Measurements from ENCODE around the gene PDCD1LG2.

PDCD1LG2 gene

DNA sequence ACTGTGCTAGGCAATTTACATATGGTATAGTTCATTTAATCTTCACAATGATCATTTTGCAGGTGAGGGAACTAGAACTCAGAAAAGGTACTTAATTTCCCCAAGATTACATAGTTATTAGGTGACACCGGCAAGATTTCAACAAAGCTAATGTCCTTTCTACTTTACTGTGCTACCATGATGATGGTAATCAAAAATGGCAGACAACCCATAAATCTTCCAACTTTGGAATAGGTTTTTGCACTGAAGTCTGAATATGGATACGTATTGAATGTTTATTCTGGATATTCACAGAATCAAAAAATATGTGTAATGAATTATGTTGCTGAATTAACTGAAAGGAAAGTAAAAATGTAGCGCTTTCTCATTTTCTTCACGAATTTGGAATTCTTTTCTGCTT lies 13.8 kb downstream of the PDCD1LG2 start:
- Mint-ChIP-seq H3K4me1 (ENCODE audit: low read depth in 2 of 2) (peaks cover under 1 to 2% of the 10 kb centered on the region in 2 donors), H3K4me3 (no peak overlapping the region), H3K36me3 (ENCODE audit: insufficient read depth) (no peaks in the 10 kb centered on the region), H3K27ac (no peak overlapping the region), H3K27me3 (no peaks in the 10 kb centered on the region), H3K9me3 (no peaks in the 10 kb centered on the region)
- no peak for ATAC-seq (replicated peaks)
- DNase-seq = no peak

DNA sequence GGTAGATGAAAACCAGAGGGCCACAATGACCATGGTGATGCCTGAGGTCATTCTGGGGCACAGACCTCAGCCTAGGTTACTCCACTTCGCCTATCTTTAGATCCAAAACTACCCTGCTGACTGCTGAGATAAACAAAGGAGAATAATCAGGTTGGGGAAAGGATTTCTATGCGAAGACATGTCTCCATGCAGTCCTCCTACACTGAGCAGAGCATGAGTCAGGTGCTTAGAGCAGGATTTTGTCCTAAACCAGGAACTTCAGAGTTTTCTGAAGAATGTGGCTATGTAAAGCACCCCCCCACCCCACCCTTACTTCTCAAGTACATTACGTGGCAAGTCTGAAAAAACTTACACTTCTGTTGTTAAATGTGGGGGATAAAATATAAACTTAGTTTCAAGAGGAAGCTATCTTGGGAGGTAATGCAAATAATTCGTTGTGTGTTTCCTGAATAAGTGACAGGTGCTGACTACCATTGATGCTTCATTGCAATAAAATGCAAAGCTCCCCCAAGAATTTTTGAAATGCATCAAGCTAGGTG lies 19.4 kb downstream of the PDCD1LG2 start:
- Mint-ChIP-seq H3K4me3 (no peak overlapping the region), H3K36me3 (ENCODE audit: insufficient read depth) (no peaks in the 10 kb centered on the region), H3K27me3 (no peaks in the 10 kb centered on the region), H3K4me1 (ENCODE audit: low read depth in 2 of 2) (peaks cover 11 to 15% of the 10 kb centered on the region in 2 donors), H3K9me3 (no peaks in the 10 kb centered on the region), H3K27ac (no peak overlapping the region)
- no peak for ATAC-seq (replicated peaks)
- DNase-seq = no peak

DNA sequence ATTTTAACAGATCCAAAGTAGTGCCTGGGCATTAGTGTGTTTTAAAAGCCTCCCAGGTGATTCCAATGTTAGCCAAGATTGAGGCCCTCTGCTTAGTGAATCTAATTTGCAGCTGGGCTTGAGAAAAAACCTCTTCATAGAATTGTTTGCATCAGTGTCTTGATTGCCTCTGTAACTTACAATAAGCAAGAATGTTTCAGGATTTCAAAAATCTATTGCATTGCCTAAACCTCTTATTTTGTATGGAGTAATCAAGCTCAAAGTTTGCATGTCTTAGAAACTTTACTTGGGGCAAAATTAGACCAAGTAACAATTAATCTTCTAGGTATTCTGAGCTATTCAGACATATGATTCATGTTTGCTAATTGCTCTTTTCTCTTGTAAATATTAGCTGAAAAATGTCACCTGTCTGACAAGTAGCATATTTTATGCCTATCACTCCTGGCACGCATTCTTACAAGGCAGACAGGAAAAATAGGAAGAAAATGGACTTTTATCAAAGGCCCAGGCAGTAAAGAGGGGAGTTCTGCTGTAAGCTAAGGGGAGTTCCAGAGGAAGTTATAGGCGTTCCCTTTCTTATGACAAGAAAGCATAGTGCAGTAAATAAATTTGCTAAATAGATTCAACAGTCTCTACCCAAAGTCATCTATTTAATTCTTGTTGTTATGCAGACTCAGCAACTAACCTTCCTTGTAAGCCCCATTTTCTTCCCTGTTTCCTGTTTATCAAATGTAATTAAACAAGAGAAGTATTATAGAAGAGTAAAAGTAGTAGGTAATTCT lies 21.0 kb downstream of the PDCD1LG2 start:
- ATAC-seq (replicated peaks) (peak; percentile 71), DNase-seq (no peak)
- H3K4me3 Mint-ChIP-seq = no peak overlapping the region
- H3K27ac Mint-ChIP-seq = peak overlapping the region in 1 of 2 donors; percentile 1
- H3K9me3 Mint-ChIP-seq = no peaks in the 10 kb centered on the region
- no peaks in the 10 kb centered on the region for H3K27me3 Mint-ChIP-seq
- H3K4me1 Mint-ChIP-seq (ENCODE audit: low read depth in 2 of 2) = peaks cover 11 to 15% of the 10 kb centered on the region in 2 donors
- H3K36me3 Mint-ChIP-seq (ENCODE audit: insufficient read depth) = no peaks in the 10 kb centered on the region

DNA sequence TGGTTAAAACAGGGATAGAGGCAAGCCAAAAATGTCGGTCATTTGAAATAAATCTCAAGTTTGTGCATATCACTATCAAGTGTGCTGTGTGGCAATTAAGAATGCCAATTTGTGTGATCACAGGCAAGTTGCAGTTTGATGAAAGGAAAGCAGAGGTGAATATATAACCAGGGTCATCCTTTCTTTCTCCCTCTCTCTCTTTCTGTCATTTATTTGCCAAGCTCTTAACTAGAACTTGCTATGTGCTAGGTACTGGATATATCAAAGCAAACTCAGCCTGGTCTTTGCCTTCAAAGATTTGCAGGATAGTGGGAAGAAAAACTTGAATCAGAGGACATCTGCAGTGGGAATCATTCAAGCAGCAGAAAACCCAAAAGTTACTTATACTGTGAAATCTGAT lies 22.0 kb downstream of the PDCD1LG2 start:
- Mint-ChIP-seq H3K4me3 (no peak overlapping the region), H3K9me3 (no peaks in the 10 kb centered on the region), H3K27me3 (no peaks in the 10 kb centered on the region), H3K4me1 (ENCODE audit: low read depth in 2 of 2) (peaks cover 11 to 15% of the 10 kb centered on the region in 2 donors), H3K36me3 (ENCODE audit: insufficient read depth) (no peaks in the 10 kb centered on the region), H3K27ac (no peak overlapping the region)
- ATAC-seq (replicated peaks) = no peak
- no peak for DNase-seq

DNA sequence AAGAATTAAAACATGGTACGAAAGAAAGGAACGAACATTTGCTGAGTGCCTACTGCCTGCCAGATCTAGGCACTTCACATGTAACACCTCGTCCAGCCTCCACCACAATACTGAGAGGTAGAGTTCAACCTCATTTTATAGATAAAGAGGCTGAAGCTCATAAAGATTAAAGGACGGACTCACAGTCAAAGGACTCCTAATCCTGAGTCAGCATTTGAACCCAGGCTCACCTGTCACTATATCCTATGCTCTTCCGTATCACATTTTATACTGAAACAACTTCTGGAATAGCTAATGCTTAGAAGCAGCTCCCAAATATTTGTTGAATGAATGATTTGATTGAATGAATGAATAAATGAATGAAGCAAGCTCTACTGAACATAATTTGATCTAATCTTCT lies 22.5 kb downstream of the PDCD1LG2 start:
- no peak overlapping the region for H3K4me3 Mint-ChIP-seq
- DNase-seq (no peak), ATAC-seq (replicated peaks) (no peak)
- H3K4me1 Mint-ChIP-seq (ENCODE audit: low read depth in 2 of 2) = peaks cover 11 to 15% of the 10 kb centered on the region in 2 donors
- no peaks in the 10 kb centered on the region for H3K9me3 Mint-ChIP-seq
- H3K27me3 Mint-ChIP-seq = no peaks in the 10 kb centered on the region
- no peaks in the 10 kb centered on the region for H3K36me3 Mint-ChIP-seq (ENCODE audit: insufficient read depth)
- H3K27ac Mint-ChIP-seq = no peak overlapping the region

DNA sequence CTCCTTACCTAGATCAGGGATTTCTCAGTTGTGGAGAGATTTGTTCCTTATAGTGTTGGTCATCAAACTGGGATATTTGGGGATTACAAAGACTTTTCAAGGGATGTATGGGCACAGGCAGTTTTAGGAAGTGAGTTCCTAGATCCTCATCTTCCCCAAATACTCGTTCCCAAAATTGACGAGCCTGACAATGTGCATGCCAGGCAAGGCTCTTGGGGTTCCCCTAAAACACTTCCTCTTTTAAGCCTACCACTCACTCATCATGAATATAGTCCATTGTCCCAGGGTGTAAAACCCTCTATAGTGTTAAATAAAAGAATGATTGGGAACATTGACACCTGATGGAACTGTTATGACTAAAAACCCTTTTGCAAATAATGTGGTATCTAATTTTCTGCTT lies 26.4 kb downstream of the PDCD1LG2 start:
- Mint-ChIP-seq H3K27ac (no peak overlapping the region), H3K4me3 (no peak overlapping the region)
- ATAC-seq (replicated peaks) = no peak

DNA sequence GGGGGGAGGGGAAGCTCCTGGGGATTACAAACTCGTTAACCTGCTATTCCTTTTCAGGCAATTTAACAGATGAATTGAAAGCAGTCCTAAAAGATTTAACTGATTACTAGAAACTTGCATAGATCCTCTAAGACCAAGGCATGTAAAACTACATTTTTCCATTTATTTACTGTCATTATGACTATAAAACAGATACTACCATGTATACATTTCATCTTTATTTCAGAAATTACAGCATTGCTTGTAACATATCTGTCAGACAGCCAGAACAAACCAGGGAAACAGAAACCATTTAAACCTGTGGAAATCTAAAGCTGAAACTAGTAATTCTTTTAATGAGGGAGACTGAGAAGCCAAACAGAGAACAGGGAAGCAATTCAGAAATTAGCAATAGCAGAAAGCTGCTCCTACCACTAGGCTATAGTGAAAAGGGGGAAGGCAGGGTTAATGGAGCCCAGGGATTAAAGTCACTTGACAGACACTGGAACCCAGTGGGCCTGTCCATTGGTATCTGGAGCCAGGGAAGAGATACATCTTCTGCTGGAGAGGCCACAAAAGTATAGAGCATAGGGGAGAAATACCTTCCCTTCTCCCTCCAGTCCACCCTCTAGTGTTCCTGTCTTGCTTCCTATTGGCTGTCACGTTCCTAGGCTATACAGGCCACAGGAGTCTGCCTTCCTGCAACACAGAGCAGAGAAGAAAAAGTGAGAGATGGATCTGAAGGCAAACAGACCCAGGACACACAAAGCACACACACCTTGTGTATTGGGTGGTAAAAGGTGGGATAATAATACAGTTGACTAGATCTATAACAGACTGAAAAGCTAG lies 33.8 kb downstream of the PDCD1LG2 start:
- H3K27ac Mint-ChIP-seq = no peak overlapping the region
- ATAC-seq (replicated peaks) (no peak), DNase-seq (no peak)
- H3K4me1 Mint-ChIP-seq (ENCODE audit: low read depth in 2 of 2) = no peaks in the 10 kb centered on the region
- no peaks in the 10 kb centered on the region for H3K36me3 Mint-ChIP-seq (ENCODE audit: insufficient read depth)
- H3K9me3 Mint-ChIP-seq = no peaks in the 10 kb centered on the region
- H3K27me3 Mint-ChIP-seq = no peaks in the 10 kb centered on the region
- H3K4me3 Mint-ChIP-seq = no peak overlapping the region

More for the DNA sequence above, 26.4 kb downstream of the PDCD1LG2 start:
- DNase-seq = no peak
- Mint-ChIP-seq H3K9me3 (no peaks in the 10 kb centered on the region), H3K4me1 (ENCODE audit: low read depth in 2 of 2) (peaks cover 5 to 6% of the 10 kb centered on the region in 2 donors), H3K27me3 (no peaks in the 10 kb centered on the region), H3K36me3 (ENCODE audit: insufficient read depth) (no peaks in the 10 kb centered on the region)

DNA sequence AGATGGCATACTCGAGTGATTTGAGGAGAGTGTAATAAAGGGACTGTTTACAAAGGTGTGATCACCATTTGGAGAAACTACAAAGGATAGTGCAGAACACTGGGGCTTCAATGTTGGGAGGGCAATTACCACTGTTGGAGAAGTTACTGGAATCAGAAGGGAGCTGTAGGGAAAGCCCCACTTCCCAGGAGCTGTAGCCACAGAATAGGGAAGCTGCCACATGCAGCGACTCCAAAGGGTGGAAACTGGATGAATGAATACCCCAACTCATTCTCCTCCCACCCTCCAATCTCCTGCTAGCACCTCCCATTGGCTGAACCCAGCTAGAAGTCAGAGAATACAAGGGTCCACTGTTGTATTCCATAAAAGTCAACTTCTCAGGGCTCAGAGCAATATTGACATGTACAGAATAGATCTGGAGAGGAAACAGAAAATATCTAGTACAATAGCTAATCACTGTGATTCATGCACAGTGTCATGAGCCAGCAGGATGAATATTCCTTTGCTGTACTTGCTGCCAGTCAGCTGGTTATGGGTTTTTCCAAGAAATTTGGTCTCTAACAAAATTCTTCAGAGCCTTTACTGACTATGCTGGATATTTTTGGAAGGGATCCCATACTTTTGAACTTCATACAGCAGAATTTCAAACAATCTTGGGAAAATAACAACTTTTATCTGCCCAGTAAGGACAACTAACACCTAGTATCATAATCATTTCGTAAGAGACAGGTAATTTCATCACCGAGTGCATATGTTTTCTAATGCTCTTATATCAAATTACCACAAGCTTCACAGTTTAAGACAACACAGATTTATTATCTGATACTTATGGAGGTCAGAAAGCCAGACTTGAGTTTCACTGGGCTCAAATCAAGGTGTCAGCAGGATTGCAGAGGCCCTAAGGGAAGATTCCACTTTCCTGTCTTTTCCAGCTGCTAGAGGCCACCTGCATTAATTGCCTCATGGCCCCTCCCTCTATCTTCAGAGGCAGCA lies 39.6 kb downstream of the PDCD1LG2 start:
- Mint-ChIP-seq H3K9me3 (no peaks in the 10 kb centered on the region), H3K4me1 (ENCODE audit: low read depth in 2 of 2) (peaks cover 8% of the 10 kb centered on the region in 2 donors), H3K27me3 (peaks cover 0 to 6% of the 10 kb centered on the region in 2 donors), H3K36me3 (ENCODE audit: insufficient read depth) (no peaks in the 10 kb centered on the region), H3K4me3 (no peak overlapping the region), H3K27ac (no peak overlapping the region)
- DNase-seq (no peak), ATAC-seq (replicated peaks) (no peak)

DNA sequence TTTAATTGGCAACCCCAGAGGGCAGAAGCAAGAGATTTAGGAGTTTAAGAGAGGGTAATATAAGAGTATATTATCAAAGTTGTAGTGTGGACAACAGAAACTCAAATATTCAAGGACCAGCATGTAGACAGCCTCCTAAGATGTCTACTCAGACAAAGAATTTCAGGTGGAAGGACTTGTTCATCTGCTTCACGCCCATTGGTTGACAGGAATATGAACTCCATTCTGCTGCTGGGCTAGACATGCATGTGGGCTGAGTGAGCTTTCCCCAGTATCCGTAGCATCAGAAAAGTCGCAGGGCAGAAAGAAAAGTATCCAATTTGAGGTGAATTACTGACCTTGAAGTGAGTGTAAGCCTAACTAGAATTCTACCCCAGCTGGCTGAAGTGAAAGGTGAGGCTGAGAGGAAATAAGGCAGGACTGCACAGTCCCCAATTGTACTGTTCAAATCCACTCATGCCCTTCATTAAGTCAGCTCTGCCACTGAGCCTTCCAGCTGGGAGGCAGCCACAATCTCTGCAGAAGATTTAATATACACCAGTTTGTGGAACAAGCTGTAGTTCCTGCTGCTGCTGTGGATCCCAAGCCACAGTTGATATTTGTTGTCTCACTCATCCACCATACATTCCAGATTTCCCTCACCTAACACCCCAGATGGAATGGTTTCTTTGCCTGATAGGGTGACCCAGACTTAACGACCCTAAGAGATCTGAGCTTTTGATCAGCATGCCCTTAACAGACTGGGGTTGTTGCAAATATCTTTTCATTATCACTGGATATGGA lies 41.2 kb downstream of the PDCD1LG2 start:
- Mint-ChIP-seq H3K9me3 (no peaks in the 10 kb centered on the region), H3K36me3 (ENCODE audit: insufficient read depth) (no peaks in the 10 kb centered on the region), H3K4me1 (ENCODE audit: low read depth in 2 of 2) (peaks cover 8% of the 10 kb centered on the region in 2 donors), H3K27ac (no peak overlapping the region), H3K27me3 (peaks cover 0 to 6% of the 10 kb centered on the region in 2 donors), H3K4me3 (no peak overlapping the region)
- ATAC-seq (replicated peaks) (no peak), DNase-seq (no peak)

DNA sequence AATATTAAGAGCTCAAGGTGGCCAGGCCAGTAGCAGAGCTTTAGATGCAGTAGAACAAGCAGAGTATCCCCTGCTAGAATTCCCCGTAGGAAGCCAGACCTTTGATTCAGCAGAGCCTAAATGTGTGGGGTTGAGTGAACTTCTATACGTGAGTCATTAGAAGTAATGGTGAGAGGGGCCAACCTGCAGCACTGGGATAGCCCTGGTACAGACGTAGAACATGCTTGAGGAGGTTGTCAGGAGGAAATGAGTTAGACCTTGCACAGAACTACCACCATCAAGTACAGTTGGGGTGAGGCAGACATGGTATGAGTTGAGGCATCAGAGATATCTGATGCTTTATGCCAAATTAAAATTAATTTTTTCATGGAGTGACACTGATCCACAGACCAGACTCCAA lies 42.0 kb downstream of the PDCD1LG2 start:
- H3K36me3 Mint-ChIP-seq (ENCODE audit: insufficient read depth) = no peaks in the 10 kb centered on the region
- no peaks in the 10 kb centered on the region for H3K9me3 Mint-ChIP-seq
- peaks cover 14 to 15% of the 10 kb centered on the region in 2 donors for H3K4me1 Mint-ChIP-seq (ENCODE audit: low read depth in 2 of 2)
- peaks cover 0 to 6% of the 10 kb centered on the region in 2 donors for H3K27me3 Mint-ChIP-seq
- H3K4me3 Mint-ChIP-seq = no peak overlapping the region
- no peak for ATAC-seq (replicated peaks)
- no peak overlapping the region for H3K27ac Mint-ChIP-seq
- no peak for DNase-seq

DNA sequence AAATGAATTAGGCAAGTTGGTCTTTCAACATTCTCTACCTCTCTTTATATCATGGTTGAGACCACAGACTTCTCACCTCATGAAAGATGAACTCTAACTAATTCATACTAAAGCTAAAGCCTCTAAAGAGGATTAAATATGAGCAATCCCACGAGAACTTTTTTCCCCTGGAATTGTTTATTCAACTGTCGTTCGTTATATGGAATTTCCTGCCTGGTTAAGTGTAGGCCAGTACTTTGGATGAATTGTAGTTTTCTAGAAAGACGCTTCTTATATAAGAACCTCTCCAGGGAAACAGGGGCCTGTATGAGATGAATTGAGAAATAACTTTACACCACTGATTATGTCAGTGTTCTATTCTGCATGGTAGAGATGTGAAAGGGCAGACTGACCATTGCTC lies 42.9 kb downstream of the PDCD1LG2 start:
- no peaks in the 10 kb centered on the region for H3K36me3 Mint-ChIP-seq (ENCODE audit: insufficient read depth)
- DNase-seq = no peak
- ATAC-seq (replicated peaks) = no peak
- no peak overlapping the region for H3K27ac Mint-ChIP-seq
- H3K9me3 Mint-ChIP-seq = no peaks in the 10 kb centered on the region
- no peak overlapping the region for H3K4me3 Mint-ChIP-seq
- H3K4me1 Mint-ChIP-seq (ENCODE audit: low read depth in 2 of 2) = peaks cover 23 to 24% of the 10 kb centered on the region in 2 donors
- peaks cover 0 to 6% of the 10 kb centered on the region in 2 donors for H3K27me3 Mint-ChIP-seq

DNA sequence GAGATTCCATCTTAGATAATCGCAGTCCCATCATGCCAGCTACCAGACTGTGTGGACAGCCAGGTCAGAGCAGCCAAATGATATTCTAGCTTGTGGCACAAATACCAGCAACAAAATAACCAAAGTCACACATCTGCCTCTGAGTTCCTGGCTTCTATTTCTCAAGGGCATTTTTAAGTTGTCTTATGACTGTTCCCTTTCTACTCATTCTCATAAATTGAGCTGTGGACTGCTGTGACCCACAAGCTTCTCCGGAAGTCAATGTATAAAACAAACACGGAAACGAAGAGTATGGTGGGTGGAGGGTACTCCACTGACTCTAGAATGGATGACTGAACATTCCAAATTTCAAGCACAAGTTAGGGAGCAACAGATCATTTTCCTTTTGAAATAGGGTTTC lies 43.9 kb downstream of the PDCD1LG2 start:
- peaks cover 0 to 6% of the 10 kb centered on the region in 2 donors for H3K27me3 Mint-ChIP-seq
- peak overlapping the region; percentile 2 to 9 for H3K27ac Mint-ChIP-seq
- no peaks in the 10 kb centered on the region for H3K9me3 Mint-ChIP-seq
- ATAC-seq (replicated peaks) (no peak), DNase-seq (no peak)
- H3K36me3 Mint-ChIP-seq (ENCODE audit: insufficient read depth) = peaks cover 3% of the 10 kb centered on the region
- H3K4me1 Mint-ChIP-seq (ENCODE audit: low read depth in 2 of 2) = peaks cover 31% of the 10 kb centered on the region in 2 donors
- H3K4me3 Mint-ChIP-seq = peak overlapping the region in 1 of 2 donors; percentile 24

All from effector memory CD8-positive, alpha-beta T cell (primary cell).